GOT3 (cell line): ENCODE measurements around the gene TAF11L2.
"Not testable (repeated sequence)": the region's sequence is repeated elsewhere in the genome, so short reads cannot be mapped to it uniquely, and the experiment has no call there.

Experiments
- DNase-seq: peaks from one replicate; lab custom pipeline; 2025; ENCODE audit warnings: mixed read lengths; lab: John Stamatoyannopoulos, UW

Gene TAF11L2

DNA sequence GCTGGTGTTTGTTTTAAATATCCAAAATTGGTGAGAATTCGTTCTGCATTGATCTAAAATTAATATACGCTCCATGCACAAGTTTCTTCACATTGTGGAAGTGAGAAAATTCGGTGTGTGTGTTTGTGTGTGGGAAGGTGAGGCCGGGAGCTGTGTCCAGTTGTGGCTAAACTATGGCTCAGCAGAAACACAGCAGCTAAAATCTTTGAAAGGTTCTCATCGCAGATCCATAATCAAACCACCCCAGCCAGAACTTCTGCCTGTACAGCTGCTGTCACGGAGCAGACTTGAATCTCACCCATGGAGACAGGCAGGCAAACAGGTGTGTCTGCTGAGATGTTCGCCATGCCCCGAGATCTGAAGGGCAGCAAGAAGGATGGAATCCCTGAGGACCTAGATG is at the start of gene TAF11L2:
TSS of gene TAF11L2 (plus strand) at position 301 of the 400 bp plus-strand sequence.
- not testable (repeated sequence) for DNase-seq

DNA sequence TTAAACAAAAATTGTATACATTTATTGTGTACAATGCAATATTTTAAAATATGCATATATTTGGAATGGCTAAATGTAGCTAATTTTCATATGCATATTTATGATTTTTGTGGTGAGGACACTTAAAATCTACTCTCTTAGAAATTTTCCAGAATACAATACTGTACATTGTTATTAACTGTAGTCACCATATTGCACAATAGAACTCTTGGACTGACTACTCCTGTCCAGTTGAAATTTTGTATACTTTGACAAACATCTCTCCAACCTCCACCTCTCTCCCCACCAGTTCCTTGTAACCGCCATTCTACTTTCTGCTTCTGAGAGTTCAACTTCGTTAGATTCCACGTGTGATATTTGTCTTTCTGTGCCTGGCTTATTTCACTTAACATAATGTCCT is 49.2 kb upstream of the TAF11L2 start:
- no peak for DNase-seq

DNA sequence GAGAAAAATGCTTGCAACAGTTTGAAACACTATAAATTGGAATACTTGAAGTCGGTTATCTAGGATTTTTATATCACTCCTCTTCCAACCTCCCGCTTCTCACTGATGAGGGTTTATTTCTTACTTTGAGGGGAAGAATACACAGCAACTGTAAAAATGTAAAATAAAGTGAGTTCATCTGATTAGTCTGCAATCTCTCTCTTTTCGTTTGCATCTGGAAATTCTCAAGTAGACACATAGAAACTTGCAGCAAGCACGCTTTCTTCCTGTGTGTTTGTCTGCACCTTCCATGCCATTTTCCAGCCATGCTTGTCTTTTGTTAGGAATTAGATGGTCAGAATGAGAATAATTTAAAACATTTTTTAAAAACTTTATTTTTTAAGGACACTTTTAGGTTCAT is 45.1 kb upstream of the TAF11L2 start:
- no peak for DNase-seq

DNA sequence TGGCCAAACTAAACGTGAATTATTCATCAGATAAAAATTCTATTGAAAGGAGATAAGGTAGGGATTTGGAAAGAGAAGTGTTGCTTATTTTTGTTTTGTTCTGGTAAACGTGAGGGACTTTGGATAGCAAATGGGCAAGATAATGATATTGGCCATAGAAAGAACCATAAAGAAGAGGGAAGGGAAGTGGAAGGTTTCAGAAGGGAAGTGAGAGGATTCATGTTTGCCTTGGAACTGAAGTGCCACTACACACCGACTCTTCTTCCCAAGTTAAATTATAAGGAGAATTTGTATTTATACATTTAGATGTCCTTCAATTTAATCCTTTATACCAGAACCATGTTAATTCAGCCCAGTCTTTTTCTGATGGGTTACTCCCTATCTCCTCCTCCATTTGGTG is 42.1 kb upstream of the TAF11L2 start:
- no peak for DNase-seq

DNA sequence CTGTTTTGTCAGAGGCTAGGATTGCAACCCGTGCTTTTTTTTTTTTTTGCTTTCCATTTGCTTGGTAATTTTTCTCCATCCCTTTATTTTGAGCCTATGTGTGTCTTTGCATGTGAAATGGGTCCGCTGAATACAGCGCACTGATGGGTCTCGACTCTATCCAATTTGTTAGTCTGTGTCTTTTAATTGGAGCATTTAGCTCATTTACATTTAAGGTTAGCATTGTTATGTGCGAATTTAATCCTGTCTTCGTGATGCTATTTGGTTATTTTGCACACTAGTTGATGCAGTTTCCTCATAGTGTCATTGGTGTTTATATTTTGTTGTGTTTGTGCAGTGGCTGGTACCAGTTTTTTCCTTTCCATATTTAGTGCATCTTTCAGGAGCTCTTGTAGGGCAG is 36.2 kb upstream of the TAF11L2 start:
- no peak for DNase-seq

DNA sequence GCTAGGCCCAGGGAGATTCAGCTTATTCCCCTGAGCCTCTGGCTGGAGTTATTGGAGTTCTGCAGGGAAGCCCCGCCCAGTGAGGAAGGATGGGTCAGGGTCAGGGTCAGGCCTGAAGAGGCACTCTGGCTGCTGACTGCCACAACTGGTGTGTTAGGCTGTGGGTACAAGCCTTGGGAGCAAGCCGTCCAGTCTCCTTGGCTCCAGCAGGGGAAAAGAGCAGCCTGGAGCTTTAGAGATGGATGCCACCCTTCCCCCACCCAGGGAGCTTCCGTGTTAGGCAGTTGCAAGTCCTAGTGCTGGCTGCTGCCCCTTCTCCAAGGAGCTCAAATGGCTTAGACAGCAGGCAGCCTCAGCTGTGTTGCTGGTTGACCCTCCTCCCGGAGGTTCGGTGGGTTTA is 34.4 kb upstream of the TAF11L2 start:
- no peak for DNase-seq

DNA sequence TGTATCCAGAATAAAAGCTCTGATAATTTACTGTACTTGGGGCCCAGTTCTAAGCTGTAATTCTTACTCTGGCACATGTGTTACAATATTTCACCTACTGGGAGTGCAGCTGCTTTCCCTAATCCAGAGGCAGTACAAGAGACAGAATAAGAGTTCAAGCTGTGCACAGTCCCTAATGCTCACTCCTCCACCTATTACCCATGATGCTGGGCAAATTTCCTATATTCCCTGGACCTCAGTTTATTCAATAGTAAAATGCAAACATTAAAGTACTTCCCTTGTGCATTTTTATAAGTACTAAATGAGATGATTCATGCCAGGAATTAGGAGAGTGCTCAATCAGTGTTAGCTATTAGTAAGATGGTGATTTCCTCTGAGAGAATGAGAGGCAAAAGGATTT is 28.0 kb upstream of the TAF11L2 start:
- DNase-seq = no peak

DNA sequence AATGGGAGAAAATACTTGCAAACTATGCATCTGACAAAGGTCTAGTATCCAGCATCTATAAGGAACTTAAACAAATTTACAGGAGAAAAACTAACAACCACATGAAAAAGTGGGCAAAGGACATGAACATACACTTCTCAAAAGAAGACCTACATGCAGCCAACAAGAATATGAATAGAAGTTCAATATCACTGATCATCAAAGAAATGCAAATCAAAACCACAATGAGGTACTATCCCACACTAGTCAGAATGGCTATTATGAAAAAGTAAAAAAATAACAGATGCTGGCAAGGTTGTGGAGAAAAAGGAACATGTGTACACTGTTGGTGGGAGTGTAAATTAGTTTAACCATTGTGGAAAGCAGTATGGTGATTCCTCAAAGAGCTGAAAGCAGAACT is 23.0 kb upstream of the TAF11L2 start:
- not testable (repeated sequence) for DNase-seq

DNA sequence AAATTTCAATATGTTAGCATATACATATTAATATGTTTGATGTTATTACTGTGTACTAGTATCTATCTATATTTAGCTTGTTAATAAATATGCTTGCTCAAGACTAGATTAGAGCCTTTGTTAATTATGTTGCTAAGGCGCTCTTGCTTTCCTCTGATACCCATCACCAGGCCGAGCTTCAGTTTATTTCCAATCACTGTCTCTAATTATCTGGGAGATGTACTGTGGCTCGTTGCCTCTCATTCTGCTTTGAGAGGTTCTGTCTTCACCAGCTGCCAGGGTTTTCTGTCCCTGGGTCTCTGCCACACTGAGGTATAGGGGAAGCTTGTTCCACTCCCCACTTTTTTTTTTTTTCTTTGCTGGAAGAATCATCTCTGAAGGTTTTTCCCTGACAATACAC is 21.0 kb upstream of the TAF11L2 start:
- no peak for DNase-seq

DNA sequence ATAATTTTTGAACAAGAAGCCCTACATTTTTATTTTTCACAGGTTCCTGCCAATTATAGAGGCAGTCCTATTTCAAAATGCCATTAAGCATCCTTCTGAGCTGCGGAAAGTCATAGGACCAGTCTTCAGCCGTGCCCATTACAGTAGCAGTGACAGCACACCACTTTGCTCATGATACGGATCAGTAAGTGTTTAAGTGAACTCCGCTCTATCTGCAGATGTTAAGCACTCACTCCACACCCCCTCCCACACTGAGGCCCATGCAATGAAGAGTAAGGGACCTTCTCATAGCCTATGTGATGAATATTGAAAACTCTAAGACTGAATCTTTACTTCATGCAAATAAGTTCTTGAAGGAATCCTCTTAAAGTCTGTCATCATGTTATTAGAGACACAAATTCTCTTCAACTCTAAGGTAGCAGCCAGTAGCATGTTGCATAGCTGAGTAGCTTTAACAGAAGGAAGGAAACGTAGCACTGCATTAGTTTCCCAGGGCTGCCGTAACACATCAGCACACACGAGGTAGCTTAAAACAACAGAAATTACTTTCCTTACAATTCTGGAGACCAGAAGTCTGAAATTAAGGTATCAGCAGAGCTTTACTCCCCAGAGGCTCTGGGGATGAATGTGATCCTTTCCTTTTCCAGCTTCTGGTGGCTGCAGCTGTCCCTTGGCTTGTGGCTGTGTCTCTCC is 20.3 kb upstream of the TAF11L2 start:
- DNase-seq = no peak

DNA sequence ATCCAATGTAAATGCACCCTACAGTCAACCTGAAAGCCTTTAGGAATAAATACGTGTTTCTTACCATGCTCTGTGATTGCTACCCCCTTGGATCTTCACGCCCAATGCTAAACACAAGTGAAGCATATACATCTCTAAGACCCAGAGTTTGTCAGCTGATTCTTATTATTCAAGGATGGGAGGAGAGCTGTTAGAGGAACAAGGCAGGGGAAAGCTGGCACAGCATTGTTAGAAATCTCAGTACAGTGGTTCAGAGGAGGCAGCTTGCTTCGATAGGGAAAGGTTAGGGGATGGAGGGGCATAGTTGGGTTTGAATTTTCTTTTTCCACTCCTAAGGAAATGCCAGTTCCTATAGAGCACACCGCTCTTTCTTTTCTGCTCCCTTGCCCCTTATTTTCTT is 16.7 kb upstream of the TAF11L2 start:
- no peak for DNase-seq

DNA sequence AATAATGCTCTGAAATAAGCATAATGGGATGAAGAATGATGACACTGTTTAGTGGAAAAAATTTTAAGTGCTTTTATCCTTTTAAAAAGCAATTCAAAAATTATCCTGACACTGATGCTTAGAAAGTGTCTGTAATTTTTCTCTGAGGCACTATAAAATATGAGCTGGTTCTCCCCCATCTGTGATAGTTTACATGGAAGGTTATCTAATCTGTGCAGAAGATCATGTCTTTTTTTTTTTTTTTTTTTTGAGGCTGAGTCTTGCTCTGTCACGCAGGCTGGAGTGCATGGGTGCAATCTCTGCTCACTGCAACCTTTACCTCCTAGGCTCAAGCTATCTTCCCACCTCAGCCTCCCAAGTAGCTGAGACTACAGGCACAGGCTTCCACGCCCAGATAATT is 15.2 kb upstream of the TAF11L2 start:
- DNase-seq = no peak

DNA sequence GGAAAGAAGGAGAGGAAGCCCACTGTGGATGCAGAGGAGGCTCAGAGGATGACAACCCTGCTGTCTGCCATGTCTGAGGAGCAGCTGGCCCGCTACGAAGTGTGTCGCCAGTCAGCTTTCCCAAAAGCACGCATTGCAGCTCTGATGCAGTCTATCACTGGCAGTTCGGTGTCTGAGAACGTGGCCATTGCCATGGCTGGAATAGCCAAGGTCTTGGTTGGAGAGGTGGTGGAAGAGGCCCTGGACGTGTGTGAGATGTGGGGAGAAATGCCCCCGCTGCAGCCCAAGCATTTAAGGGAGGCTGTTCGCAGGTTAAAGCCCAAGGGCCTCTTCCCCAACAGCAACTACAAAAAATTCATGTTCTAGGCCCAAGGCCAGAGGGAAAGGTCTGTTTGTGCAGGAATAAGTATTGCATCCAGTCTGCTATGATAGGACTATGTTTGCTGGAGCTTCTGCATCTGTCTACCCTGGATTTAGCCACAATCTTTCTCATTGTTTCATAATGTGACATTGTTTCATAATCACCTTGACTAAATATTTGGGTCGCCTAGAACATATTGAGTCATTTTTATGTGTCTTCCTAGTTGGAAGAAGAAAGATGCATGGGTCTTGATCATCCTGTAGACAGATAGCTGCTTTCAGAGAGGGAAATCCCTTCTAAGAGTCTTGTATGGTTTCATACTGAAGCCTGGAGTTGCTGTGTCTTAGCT is 11.4 kb upstream of the TAF11L2 start:
- not testable (repeated sequence) for DNase-seq

DNA sequence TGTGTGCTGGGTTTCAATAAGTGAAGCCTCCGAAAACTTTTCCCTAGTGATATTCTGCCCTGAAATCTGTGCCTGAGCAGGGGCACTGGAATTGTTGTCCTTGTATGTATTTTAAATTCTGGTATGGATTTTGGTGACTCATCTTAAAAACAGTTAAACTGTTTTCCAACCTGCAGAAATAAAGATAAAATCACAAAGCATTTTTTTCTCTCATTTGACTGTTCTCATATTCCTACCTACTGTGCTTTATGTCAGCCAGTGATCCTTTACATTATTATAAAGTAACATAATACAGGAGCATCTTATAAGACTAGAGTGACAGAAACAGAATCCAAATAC is 10.9 kb upstream of the TAF11L2 start:
- DNase-seq = no peak

DNA sequence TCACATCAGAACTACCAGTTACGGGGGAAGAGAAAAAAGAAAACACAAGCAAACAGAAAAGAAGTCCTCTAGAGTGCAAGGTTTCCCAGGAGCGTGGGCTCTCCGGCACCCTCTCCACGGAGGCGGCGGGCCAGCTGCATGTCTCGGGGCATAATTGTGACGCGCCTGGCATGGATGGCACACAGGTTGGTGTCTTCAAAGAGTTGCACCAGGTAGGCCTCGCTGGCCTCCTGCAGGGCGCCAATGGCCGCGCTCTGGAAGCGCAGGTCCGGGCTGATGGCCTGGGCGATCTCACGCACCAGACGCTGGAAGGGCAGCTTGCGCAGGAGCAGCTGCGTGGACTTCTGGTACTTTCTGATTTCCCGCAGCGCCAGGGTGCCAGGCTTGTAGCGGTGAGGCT is 6.8 kb upstream of the TAF11L2 start:
- not testable (repeated sequence) for DNase-seq

DNA sequence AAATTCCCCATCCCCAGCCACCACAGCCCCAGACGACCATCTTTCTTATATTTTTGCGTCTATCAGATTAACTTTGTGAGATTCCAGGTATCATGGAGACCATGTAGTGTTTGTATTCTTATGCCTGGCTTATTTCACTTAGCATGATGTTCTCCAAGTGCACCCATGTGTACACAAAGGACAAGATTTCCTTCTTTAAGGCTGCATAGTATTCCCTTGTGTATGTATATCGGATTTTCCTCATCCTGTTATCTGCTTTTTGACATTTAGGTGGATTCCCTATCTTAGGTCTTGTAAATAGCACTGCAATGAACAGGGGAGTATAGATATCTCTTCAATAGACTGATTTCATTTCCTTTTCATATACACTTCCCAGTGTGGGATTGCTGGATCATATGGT is 5.3 kb upstream of the TAF11L2 start:
- DNase-seq = no peak

DNA sequence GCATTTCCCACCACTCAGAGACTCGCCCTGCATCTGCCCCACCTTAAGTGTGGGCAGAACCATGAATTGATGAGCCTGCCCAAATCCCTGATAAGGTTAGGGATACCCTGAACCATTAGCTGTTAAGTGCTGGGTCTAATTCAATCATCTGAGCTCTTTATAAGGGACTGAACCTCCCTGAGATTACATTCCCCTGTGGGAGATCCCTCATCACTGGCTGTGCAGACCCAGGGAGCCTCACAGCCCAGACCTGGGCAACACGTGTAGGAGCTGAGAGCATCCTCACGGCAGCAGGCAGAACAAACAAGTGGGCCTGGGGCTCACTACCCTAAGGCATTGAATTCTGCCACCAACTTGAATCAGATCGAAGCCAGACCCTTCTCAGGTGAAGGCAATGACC is 585 bp upstream of the TAF11L2 start:
- no peak for DNase-seq

DNA sequence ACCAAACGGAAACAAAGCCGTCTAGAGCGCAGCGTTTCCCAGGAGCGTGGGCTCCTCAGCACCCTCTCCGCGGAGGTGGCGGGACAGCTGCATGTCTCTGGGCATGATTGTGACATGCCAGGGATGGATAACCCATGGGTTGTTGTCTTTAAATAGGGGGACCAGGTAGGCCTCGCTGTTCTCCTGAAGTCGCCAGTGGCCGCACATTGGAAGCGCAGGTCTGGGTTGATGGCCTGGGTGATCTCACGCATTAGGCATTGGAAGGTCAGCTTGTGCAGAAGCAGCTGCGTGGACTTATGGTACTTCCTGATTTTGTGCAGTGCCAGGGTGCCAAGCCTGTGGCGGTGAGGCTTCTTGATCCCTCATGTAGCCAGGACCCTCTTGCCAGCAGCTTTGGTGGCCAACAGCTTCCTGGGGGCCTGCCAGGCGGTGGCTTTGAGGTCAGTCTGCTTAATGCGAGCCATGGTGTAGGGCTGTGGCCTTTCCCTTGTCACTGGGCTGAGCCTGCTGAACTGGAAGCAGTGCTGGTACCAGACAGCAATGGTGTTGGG is 13.8 kb downstream of the TAF11L2 start:
- DNase-seq = no peak

DNA sequence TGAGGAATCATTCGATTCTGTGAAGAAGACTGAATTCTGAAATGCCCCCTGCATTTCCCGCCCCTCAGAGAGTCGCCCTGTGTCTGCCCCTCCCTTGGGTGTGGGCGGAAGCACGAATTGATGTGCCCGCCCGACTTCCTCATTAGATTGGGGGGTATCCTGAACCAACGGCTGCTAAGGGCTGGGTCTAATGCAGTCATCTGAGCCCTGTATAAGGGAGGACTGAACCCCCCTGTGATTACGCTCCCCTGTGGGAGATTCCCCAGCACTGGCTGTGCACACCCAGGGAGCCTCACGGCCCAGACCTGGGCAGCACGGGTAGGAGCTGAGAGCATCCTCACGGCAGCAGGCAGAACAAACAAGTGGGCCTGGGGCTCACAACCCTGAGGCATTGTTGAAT is 19.5 kb downstream of the TAF11L2 start:
- DNase-seq = not testable (repeated sequence)

DNA sequence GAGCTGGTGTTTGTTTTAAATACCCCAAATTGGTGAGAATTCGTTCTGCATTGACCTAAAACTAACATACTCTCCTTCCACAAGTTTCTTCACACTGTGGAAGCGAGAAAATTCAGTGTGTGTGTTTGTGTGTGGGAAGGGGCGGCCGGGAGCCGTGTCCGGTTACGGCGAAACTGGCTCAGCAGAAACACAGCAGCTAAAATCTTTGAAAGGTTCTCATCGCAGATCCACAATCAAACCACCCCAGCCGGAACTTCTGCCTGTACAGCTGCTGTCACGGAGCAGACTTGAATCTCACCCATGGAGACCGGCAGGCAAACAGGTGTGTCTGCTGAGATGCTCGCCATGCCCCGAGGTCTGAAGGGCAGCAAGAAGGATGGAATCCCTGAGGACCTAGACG is 20.0 kb downstream of the TAF11L2 start, which contains the start of gene TAF11L3:
TSS of gene TAF11L3 (plus strand) at position 301 of the 400 bp plus-strand sequence.
- DNase-seq = not testable (repeated sequence)

DNA sequence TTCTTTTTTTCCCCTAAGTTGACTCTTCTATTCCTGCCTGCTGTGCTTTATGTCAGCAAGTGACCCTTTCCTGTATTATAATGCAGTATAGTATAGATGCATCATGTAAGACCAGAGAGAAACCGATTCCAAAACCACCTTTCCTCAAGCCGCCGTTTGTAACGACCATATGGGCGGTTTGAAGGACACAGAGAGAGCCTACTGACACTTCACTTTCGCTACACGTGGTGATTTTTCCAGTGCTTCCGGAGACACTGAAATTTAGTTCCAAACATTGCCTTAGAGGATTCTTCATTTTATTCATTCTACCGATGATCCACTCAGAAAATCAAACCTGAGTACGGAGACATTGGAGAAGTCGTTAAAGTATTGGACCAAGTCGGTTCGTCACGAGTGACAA is 21.5 kb downstream of the TAF11L2 start:
- not testable (repeated sequence) for DNase-seq

DNA sequence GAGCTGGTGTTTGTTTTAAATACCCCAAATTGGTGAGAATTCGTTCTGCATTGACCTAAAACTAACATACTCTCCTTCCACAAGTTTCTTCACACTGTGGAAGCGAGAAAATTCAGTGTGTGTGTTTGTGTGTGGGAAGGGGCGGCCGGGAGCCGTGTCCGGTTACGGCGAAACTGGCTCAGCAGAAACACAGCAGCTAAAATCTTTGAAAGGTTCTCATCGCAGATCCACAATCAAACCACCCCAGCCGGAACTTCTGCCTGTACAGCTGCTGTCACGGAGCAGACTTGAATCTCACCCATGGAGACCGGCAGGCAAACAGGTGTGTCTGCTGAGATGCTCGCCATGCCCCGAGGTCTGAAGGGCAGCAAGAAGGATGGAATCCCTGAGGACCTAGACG is 23.5 kb downstream of the TAF11L2 start, which contains the start of gene TAF11L4:
TSS of gene TAF11L4 (plus strand) at position 301 of the 400 bp plus-strand sequence.
- not testable (repeated sequence) for DNase-seq

DNA sequence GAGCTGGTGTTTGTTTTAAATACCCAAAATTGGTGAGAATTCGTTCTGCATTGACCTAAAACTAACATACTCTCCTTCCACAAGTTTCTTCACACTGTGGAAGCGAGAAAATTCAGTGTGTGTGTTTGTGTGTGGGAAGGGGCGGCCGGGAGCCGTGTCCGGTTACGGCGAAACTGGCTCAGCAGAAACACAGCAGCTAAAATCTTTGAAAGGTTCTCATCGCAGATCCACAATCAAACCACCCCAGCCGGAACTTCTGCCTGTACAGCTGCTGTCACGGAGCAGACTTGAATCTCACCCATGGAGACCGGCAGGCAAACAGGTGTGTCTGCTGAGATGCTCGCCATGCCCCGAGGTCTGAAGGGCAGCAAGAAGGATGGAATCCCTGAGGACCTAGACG is 26.9 kb downstream of the TAF11L2 start, which contains the start of gene TAF11L5:
TSS of gene TAF11L5 (plus strand) at position 301 of the 400 bp plus-strand sequence.
- not testable (repeated sequence) for DNase-seq
